ENCODE measurements around the gene NBL1. TPM values are rescaled to one million over a fixed set of nuclear protein-coding genes. Genes with fewer than 3 reads are reported as not detected.

The NBL1 gene
- total and polyA plus RNA-seq, 4 donors: 0.72 to 4.4 (median 1.7) TPM

DNA sequence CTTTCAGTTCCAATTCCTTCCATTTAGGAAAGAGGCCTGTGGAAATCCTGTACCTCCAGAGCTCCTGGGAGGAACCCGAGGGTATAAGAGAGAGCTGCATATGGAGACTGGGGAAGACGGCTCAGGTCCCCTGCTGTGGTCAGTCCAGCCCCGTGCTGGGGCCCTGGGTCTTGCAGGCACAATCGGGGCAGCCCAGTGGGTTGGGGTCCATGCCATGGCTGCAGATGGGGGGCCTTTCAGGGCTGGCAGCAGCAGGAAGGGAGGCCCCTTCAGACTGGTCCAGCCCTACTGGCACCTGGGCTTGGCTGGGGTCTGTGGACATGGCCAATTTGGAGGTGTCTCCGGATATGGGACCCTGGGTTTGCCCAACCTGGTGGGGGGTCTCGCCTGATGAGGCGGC is 38.8 kb downstream of the NBL1 start:
- H3K4me1 ChIP-seq (ENCODE audit: control insufficient read depth in 4 of 4, insufficient read depth in 4 of 4, low read length in 3 of 4): no peaks in the 10 kb centered on the region
- TF ChIP-seq TAF1 (conservative IDR thresholded peaks at IDR 0.05): no peak
- no peak for TF ChIP-seq JUND (IDR thresholded peaks at IDR 0.05)
- TF ChIP-seq RXRA (IDR thresholded peaks at IDR 0.05): no peak
- TF ChIP-seq, protein P1, sequence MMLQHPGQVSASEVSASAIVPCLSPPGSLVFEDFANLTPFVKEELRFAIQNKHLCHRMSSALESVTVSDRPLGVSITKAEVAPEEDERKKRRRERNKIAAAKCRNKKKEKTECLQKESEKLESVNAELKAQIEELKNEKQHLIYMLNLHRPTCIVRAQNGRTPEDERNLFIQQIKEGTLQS (IDR thresholded peaks at IDR 0.05): no peak
- TF ChIP-seq, protein P2, sequence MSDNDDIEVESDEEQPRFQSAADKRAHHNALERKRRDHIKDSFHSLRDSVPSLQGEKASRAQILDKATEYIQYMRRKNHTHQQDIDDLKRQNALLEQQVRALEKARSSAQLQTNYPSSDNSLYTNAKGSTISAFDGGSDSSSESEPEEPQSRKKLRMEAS (IDR thresholded peaks at IDR 0.05): no peak
- no peak for TF ChIP-seq HNF4G (IDR thresholded peaks at IDR 0.05)
- TF ChIP-seq, protein P3, sequence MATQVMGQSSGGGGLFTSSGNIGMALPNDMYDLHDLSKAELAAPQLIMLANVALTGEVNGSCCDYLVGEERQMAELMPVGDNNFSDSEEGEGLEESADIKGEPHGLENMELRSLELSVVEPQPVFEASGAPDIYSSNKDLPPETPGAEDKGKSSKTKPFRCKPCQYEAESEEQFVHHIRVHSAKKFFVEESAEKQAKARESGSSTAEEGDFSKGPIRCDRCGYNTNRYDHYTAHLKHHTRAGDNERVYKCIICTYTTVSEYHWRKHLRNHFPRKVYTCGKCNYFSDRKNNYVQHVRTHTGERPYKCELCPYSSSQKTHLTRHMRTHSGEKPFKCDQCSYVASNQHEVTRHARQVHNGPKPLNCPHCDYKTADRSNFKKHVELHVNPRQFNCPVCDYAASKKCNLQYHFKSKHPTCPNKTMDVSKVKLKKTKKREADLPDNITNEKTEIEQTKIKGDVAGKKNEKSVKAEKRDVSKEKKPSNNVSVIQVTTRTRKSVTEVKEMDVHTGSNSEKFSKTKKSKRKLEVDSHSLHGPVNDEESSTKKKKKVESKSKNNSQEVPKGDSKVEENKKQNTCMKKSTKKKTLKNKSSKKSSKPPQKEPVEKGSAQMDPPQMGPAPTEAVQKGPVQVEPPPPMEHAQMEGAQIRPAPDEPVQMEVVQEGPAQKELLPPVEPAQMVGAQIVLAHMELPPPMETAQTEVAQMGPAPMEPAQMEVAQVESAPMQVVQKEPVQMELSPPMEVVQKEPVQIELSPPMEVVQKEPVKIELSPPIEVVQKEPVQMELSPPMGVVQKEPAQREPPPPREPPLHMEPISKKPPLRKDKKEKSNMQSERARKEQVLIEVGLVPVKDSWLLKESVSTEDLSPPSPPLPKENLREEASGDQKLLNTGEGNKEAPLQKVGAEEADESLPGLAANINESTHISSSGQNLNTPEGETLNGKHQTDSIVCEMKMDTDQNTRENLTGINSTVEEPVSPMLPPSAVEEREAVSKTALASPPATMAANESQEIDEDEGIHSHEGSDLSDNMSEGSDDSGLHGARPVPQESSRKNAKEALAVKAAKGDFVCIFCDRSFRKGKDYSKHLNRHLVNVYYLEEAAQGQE (IDR thresholded peaks at IDR 0.05): no peak
- no peak for TF ChIP-seq NR2F2 (IDR thresholded peaks at IDR 0.05)
- no peak for TF ChIP-seq RAD21 (IDR thresholded peaks at IDR 0.05)
- TF ChIP-seq FOXA1 (IDR thresholded peaks at IDR 0.05): no peak
- H3K4me3 ChIP-seq (ENCODE audit: low read depth in 1 of 3, low read length in 3 of 3): no peak overlapping the region
- H3K27me3 ChIP-seq (ENCODE audit: control insufficient read depth in 4 of 4, insufficient read depth in 4 of 4, low read length in 3 of 4): no peaks in the 10 kb centered on the region
- no peak overlapping the region for H3K27ac ChIP-seq (ENCODE audit: low read depth in 1 of 2, low read length in 2 of 2)
- H3K9ac ChIP-seq (ENCODE audit: low read depth in 1 of 2, low read length in 2 of 2): no peak overlapping the region
- WGBS: 84% methylated on average over 7 of the region's 7 CpGs
- no peak for DNase-seq (ENCODE audit: low spot score)
- H3K36me3 ChIP-seq (ENCODE audit: control insufficient read depth in 4 of 4, insufficient read depth in 3 of 4, low read depth in 1 of 4, low read length in 3 of 4): peaks cover 0 to 12% (median 1%) of the 10 kb centered on the region in 4 donors
- no peaks in the 10 kb centered on the region for H3K9me3 ChIP-seq (ENCODE audit: control insufficient read depth in 4 of 4, low read length in 3 of 4)

DNA sequence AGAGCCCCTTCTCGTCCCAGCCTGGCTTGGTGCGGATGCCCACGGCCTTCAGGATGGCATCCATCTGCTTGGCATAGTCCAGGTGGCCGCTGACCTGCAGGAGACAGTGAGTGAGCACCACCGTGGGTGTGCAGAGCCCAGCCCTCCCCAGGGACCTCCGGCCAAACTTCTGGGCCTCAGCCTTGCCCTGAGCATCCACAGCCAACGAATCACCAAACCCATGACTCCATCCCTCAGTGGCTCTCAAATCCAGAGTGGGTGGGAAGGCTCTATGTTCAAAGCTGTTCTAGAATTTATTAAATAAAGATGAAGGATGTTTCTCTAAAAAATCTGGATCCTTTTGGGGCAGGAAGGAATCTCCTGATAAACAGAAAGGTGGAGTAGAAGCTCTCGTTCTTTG is 39.2 kb downstream of the NBL1 start:
- Histone ChIP-seq H3K27ac (ENCODE audit: low read depth in 1 of 2, low read length in 2 of 2) (no peak overlapping the region), H3K9me3 (ENCODE audit: control insufficient read depth in 4 of 4, low read length in 3 of 4) (no peaks in the 10 kb centered on the region), H3K4me1 (ENCODE audit: control insufficient read depth in 4 of 4, insufficient read depth in 4 of 4, low read length in 3 of 4) (no peaks in the 10 kb centered on the region), H3K9ac (ENCODE audit: low read depth in 1 of 2, low read length in 2 of 2) (no peak overlapping the region), H3K36me3 (ENCODE audit: control insufficient read depth in 4 of 4, insufficient read depth in 3 of 4, low read depth in 1 of 4, low read length in 3 of 4) (peaks cover 0 to 12% (median 2%) of the 10 kb centered on the region in 4 donors), H3K4me3 (ENCODE audit: low read depth in 1 of 3, low read length in 3 of 3) (no peak overlapping the region), H3K27me3 (ENCODE audit: control insufficient read depth in 4 of 4, insufficient read depth in 4 of 4, low read length in 3 of 4) (no peaks in the 10 kb centered on the region)
- TF ChIP-seq EGR1 (IDR thresholded peaks at IDR 0.05; ENCODE audit: low read depth in 2 of 2) (no peak), RXRA (IDR thresholded peaks at IDR 0.05) (no peak), TAF1 (conservative IDR thresholded peaks at IDR 0.05) (no peak), FOXA2 (IDR thresholded peaks at IDR 0.05) (no peak), NR2F2 (IDR thresholded peaks at IDR 0.05) (no peak)
- TF ChIP-seq, protein P4, sequence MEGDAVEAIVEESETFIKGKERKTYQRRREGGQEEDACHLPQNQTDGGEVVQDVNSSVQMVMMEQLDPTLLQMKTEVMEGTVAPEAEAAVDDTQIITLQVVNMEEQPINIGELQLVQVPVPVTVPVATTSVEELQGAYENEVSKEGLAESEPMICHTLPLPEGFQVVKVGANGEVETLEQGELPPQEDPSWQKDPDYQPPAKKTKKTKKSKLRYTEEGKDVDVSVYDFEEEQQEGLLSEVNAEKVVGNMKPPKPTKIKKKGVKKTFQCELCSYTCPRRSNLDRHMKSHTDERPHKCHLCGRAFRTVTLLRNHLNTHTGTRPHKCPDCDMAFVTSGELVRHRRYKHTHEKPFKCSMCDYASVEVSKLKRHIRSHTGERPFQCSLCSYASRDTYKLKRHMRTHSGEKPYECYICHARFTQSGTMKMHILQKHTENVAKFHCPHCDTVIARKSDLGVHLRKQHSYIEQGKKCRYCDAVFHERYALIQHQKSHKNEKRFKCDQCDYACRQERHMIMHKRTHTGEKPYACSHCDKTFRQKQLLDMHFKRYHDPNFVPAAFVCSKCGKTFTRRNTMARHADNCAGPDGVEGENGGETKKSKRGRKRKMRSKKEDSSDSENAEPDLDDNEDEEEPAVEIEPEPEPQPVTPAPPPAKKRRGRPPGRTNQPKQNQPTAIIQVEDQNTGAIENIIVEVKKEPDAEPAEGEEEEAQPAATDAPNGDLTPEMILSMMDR (IDR thresholded peaks at IDR 0.05; ENCODE audit: low read depth, low read length, missing input control): no peak
- TF ChIP-seq, protein P5, sequence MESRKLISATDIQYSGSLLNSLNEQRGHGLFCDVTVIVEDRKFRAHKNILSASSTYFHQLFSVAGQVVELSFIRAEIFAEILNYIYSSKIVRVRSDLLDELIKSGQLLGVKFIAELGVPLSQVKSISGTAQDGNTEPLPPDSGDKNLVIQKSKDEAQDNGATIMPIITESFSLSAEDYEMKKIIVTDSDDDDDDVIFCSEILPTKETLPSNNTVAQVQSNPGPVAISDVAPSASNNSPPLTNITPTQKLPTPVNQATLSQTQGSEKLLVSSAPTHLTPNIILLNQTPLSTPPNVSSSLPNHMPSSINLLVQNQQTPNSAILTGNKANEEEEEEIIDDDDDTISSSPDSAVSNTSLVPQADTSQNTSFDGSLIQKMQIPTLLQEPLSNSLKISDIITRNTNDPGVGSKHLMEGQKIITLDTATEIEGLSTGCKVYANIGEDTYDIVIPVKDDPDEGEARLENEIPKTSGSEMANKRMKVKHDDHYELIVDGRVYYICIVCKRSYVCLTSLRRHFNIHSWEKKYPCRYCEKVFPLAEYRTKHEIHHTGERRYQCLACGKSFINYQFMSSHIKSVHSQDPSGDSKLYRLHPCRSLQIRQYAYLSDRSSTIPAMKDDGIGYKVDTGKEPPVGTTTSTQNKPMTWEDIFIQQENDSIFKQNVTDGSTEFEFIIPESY (IDR thresholded peaks at IDR 0.05): no peak
- TF ChIP-seq, protein P3 (IDR thresholded peaks at IDR 0.05): no peak
- no peak for DNase-seq (ENCODE audit: low spot score)
- WGBS: 95% methylated on average over 8 of the region's 8 CpGs
